ENCODE data around the gene NHSL2. TPM values are rescaled to one million over a fixed set of nuclear protein-coding genes. Genes with fewer than 3 reads are reported as not detected.
"Not testable (repeated sequence)": the region's sequence is repeated elsewhere in the genome, so short reads cannot be mapped to it uniquely, and the experiment has no call there.

The NHSL2 gene
- total RNA-seq, 1 donor from 2014 or later: 0.43 TPM

- peaks cover 8% of the 10 kb centered on the region for H3K4me1 Mint-ChIP-seq (ENCODE audit: low read depth)
- peaks cover 26% of the 10 kb centered on the region for H3K27me3 Mint-ChIP-seq (ENCODE audit: low read depth)
- no peaks in the 10 kb centered on the region for H3K9me3 Mint-ChIP-seq
- H3K4me3 Mint-ChIP-seq (ENCODE audit: low read depth): no peak overlapping the region
- no peak overlapping the region for H3K27ac Mint-ChIP-seq
- no peaks in the 10 kb centered on the region for H3K36me3 Mint-ChIP-seq (ENCODE audit: low read depth)
- intact Hi-C loops (cut with micrococcal nuclease): no loop called here
- DNase-seq (ENCODE audit: low spot score): no peak
Observed at GRCh38 chrX:72045141-72045540, 134.5 kb downstream of the NHSL2 start.

- no peak for DNase-seq (ENCODE audit: low spot score)
- peaks cover 8% of the 10 kb centered on the region for H3K4me1 Mint-ChIP-seq (ENCODE audit: low read depth)
- peaks cover 25% of the 10 kb centered on the region for H3K27me3 Mint-ChIP-seq (ENCODE audit: low read depth)
- H3K36me3 Mint-ChIP-seq (ENCODE audit: low read depth): no peaks in the 10 kb centered on the region
- no peaks in the 10 kb centered on the region for H3K9me3 Mint-ChIP-seq
- no peak overlapping the region for H3K27ac Mint-ChIP-seq
- intact Hi-C loops (cut with micrococcal nuclease): no loop called here
- no peak overlapping the region for H3K4me3 Mint-ChIP-seq (ENCODE audit: low read depth)
Observed at GRCh38 chrX:72045552-72046277, 135.1 kb downstream of the NHSL2 start.

GRCh38 chrX:72046447-72046846, 135.8 kb downstream of the NHSL2 start:
- intact Hi-C loops (cut with micrococcal nuclease): no loop called here
- no peak overlapping the region for H3K4me3 Mint-ChIP-seq (ENCODE audit: low read depth)
- H3K36me3 Mint-ChIP-seq (ENCODE audit: low read depth): no peaks in the 10 kb centered on the region
- no peaks in the 10 kb centered on the region for H3K9me3 Mint-ChIP-seq
- H3K27ac Mint-ChIP-seq: no peak overlapping the region
- peaks cover 8% of the 10 kb centered on the region for H3K4me1 Mint-ChIP-seq (ENCODE audit: low read depth)
- DNase-seq (ENCODE audit: low spot score): no peak
- peaks cover 29% of the 10 kb centered on the region for H3K27me3 Mint-ChIP-seq (ENCODE audit: low read depth)

GRCh38 chrX:72048510-72049455, 138.1 kb downstream of the NHSL2 start:
- H3K27ac Mint-ChIP-seq: no peak overlapping the region
- no peak overlapping the region for H3K4me3 Mint-ChIP-seq (ENCODE audit: low read depth)
- no peaks in the 10 kb centered on the region for H3K9me3 Mint-ChIP-seq
- intact Hi-C loops (cut with micrococcal nuclease): no loop called here
- H3K36me3 Mint-ChIP-seq (ENCODE audit: low read depth): no peaks in the 10 kb centered on the region
- peaks cover 8% of the 10 kb centered on the region for H3K4me1 Mint-ChIP-seq (ENCODE audit: low read depth)
- peaks cover 32% of the 10 kb centered on the region for H3K27me3 Mint-ChIP-seq (ENCODE audit: low read depth)
- no peak for DNase-seq (ENCODE audit: low spot score)

GRCh38 chrX:72050011-72050410, 139.4 kb downstream of the NHSL2 start:
- Mint-ChIP-seq H3K9me3 (no peaks in the 10 kb centered on the region), H3K4me3 (ENCODE audit: low read depth) (no peak overlapping the region), H3K36me3 (ENCODE audit: low read depth) (no peaks in the 10 kb centered on the region), H3K27me3 (ENCODE audit: low read depth) (peaks cover 34% of the 10 kb centered on the region), H3K4me1 (ENCODE audit: low read depth) (peaks cover 8% of the 10 kb centered on the region), H3K27ac (no peak overlapping the region)
- no peak for DNase-seq (ENCODE audit: low spot score)
- intact Hi-C loops (cut with micrococcal nuclease): no loop called here

GRCh38 chrX:72051589-72051988, 140.9 kb downstream of the NHSL2 start:
- H3K27ac Mint-ChIP-seq: no peak overlapping the region
- H3K36me3 Mint-ChIP-seq (ENCODE audit: low read depth): no peaks in the 10 kb centered on the region
- peaks cover 35% of the 10 kb centered on the region for H3K27me3 Mint-ChIP-seq (ENCODE audit: low read depth)
- H3K9me3 Mint-ChIP-seq: no peaks in the 10 kb centered on the region
- peaks cover 2% of the 10 kb centered on the region for H3K4me1 Mint-ChIP-seq (ENCODE audit: low read depth)
- H3K4me3 Mint-ChIP-seq (ENCODE audit: low read depth): no peak overlapping the region
- intact Hi-C loops (cut with micrococcal nuclease): no loop called here
- no peak for DNase-seq (ENCODE audit: low spot score)

GRCh38 chrX:72052415-72053090, 141.9 kb downstream of the NHSL2 start:
- H3K27me3 Mint-ChIP-seq (ENCODE audit: low read depth): peaks cover 37% of the 10 kb centered on the region
- no peak overlapping the region for H3K27ac Mint-ChIP-seq
- H3K36me3 Mint-ChIP-seq (ENCODE audit: low read depth): no peaks in the 10 kb centered on the region
- no peaks in the 10 kb centered on the region for H3K9me3 Mint-ChIP-seq
- no peak overlapping the region for H3K4me3 Mint-ChIP-seq (ENCODE audit: low read depth)
- H3K4me1 Mint-ChIP-seq (ENCODE audit: low read depth): no peaks in the 10 kb centered on the region
- intact Hi-C loops (cut with micrococcal nuclease): no loop called here
- DNase-seq (ENCODE audit: low spot score): no peak

GRCh38 chrX:72053508-72053907, 142.9 kb downstream of the NHSL2 start:
- no peaks in the 10 kb centered on the region for H3K4me1 Mint-ChIP-seq (ENCODE audit: low read depth)
- no peak overlapping the region for H3K27ac Mint-ChIP-seq
- no peak for DNase-seq (ENCODE audit: low spot score)
- intact Hi-C loops (cut with micrococcal nuclease): no loop called here
- no peaks in the 10 kb centered on the region for H3K9me3 Mint-ChIP-seq
- H3K27me3 Mint-ChIP-seq (ENCODE audit: low read depth): peaks cover 34% of the 10 kb centered on the region
- H3K36me3 Mint-ChIP-seq (ENCODE audit: low read depth): no peaks in the 10 kb centered on the region
- H3K4me3 Mint-ChIP-seq (ENCODE audit: low read depth): no peak overlapping the region

GRCh38 chrX:72054779-72055489, 144.3 kb downstream of the NHSL2 start:
- Mint-ChIP-seq H3K36me3 (ENCODE audit: low read depth) (no peaks in the 10 kb centered on the region), H3K4me1 (ENCODE audit: low read depth) (no peaks in the 10 kb centered on the region), H3K27ac (no peak overlapping the region), H3K27me3 (ENCODE audit: low read depth) (peaks cover 30% of the 10 kb centered on the region), H3K4me3 (ENCODE audit: low read depth) (no peak overlapping the region), H3K9me3 (no peaks in the 10 kb centered on the region)
- intact Hi-C loops (cut with micrococcal nuclease): no loop called here
- DNase-seq (ENCODE audit: low spot score): no peak

GRCh38 chrX:72057331-72057730, 146.7 kb downstream of the NHSL2 start:
- intact Hi-C loops (cut with micrococcal nuclease): no loop called here
- DNase-seq (ENCODE audit: low spot score): no peak
- H3K27me3 Mint-ChIP-seq (ENCODE audit: low read depth): peaks cover 25% of the 10 kb centered on the region
- no peaks in the 10 kb centered on the region for H3K4me1 Mint-ChIP-seq (ENCODE audit: low read depth)
- no peaks in the 10 kb centered on the region for H3K9me3 Mint-ChIP-seq
- H3K4me3 Mint-ChIP-seq (ENCODE audit: low read depth): no peak overlapping the region
- no peak overlapping the region for H3K27ac Mint-ChIP-seq
- H3K36me3 Mint-ChIP-seq (ENCODE audit: low read depth): no peaks in the 10 kb centered on the region

- no peak overlapping the region for H3K27ac Mint-ChIP-seq
- no peaks in the 10 kb centered on the region for H3K36me3 Mint-ChIP-seq (ENCODE audit: low read depth)
- no peaks in the 10 kb centered on the region for H3K9me3 Mint-ChIP-seq
- no peak for DNase-seq (ENCODE audit: low spot score)
- H3K27me3 Mint-ChIP-seq (ENCODE audit: low read depth): peaks cover 24% of the 10 kb centered on the region
- H3K4me3 Mint-ChIP-seq (ENCODE audit: low read depth): no peak overlapping the region
- intact Hi-C loops (cut with micrococcal nuclease): no loop called here
- H3K4me1 Mint-ChIP-seq (ENCODE audit: low read depth): no peaks in the 10 kb centered on the region
Observed at GRCh38 chrX:72057849-72058248, 147.2 kb downstream of the NHSL2 start.

- H3K9me3 Mint-ChIP-seq; intact Hi-C loops (cut with micrococcal nuclease); H3K4me3 Mint-ChIP-seq (ENCODE audit: low read depth); H3K36me3 Mint-ChIP-seq (ENCODE audit: low read depth); H3K4me1 Mint-ChIP-seq (ENCODE audit: low read depth); H3K27ac Mint-ChIP-seq; DNase-seq (ENCODE audit: low spot score): not testable (repeated sequence)
- peaks cover 24% of the 10 kb centered on the region for H3K27me3 Mint-ChIP-seq (ENCODE audit: low read depth)
Observed at GRCh38 chrX:72058346-72058745, 147.7 kb downstream of the NHSL2 start.
